ENCODE data around the gene STXBP2. TPM values are rescaled to one million over a fixed set of nuclear protein-coding genes. Genes with fewer than 3 reads are reported as not detected.

The STXBP2 gene
- total and polyA plus RNA-seq, 9 of the 15 experiments (the other 6 are each of a cell fraction or from before 2014, with no cell fraction given) = 2.5 to 163 (median 71.3) TPM

- TF ChIP-seq MIER1 (IDR thresholded peaks at IDR 0.05; ENCODE audit: low read depth) = peak; percentile 89
- TF ChIP-seq ZNF780A (CRISPR knock-in tag; IDR thresholded peaks at IDR 0.05) = no peak
- TF ChIP-seq E2F1 (CRISPR knock-in tag; IDR thresholded peaks at IDR 0.05) = no peak
- no peak for TF ChIP-seq MED1 (CRISPR knock-in tag; IDR thresholded peaks at IDR 0.05; ENCODE audit: borderline replicate concordance)
- TF ChIP-seq SOX6 (IDR thresholded peaks at IDR 0.05) = no peak
- TF ChIP-seq HBP1 (CRISPR knock-in tag; IDR thresholded peaks at IDR 0.05) = no peak
- TF ChIP-seq, protein P1, sequence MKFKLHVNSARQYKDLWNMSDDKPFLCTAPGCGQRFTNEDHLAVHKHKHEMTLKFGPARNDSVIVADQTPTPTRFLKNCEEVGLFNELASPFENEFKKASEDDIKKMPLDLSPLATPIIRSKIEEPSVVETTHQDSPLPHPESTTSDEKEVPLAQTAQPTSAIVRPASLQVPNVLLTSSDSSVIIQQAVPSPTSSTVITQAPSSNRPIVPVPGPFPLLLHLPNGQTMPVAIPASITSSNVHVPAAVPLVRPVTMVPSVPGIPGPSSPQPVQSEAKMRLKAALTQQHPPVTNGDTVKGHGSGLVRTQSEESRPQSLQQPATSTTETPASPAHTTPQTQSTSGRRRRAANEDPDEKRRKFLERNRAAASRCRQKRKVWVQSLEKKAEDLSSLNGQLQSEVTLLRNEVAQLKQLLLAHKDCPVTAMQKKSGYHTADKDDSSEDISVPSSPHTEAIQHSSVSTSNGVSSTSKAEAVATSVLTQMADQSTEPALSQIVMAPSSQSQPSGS (CRISPR knock-in tag; IDR thresholded peaks at IDR 0.05) = peak; percentile 61; the same call in 1 of the 2 replicates
- peak; percentile 86 for TF ChIP-seq EHMT2 (IDR thresholded peaks at IDR 0.05)
- TF ChIP-seq, protein P2, sequence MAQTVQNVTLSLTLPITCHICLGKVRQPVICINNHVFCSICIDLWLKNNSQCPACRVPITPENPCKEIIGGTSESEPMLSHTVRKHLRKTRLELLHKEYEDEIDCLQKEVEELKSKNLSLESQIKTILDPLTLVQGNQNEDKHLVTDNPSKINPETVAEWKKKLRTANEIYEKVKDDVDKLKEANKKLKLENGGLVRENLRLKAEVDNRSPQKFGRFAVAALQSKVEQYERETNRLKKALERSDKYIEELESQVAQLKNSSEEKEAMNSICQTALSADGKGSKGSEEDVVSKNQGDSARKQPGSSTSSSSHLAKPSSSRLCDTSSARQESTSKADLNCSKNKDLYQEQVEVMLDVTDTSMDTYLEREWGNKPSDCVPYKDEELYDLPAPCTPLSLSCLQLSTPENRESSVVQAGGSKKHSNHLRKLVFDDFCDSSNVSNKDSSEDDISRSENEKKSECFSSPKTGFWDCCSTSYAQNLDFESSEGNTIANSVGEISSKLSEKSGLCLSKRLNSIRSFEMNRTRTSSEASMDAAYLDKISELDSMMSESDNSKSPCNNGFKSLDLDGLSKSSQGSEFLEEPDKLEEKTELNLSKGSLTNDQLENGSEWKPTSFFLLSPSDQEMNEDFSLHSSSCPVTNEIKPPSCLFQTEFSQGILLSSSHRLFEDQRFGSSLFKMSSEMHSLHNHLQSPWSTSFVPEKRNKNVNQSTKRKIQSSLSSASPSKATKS (CRISPR knock-in tag; IDR thresholded peaks at IDR 0.05) = no peak
- peak; percentile 71; the same call in 1 of the 2 replicates for TF ChIP-seq PTBP1 (IDR thresholded peaks at IDR 0.05; ENCODE audit: low read depth, low read length)
- TF ChIP-seq, protein P3, sequence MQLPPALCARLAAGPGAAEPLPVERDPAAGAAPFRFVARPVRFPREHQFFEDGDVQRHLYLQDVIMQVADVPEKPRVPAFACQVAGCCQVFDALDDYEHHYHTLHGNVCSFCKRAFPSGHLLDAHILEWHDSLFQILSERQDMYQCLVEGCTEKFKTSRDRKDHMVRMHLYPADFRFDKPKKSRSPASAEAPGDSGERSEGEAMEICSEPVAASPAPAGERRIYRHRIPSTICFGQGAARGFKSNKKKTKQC (CRISPR knock-in tag; IDR thresholded peaks at IDR 0.05) = peak; percentile 75; the same call in 1 of the 2 replicates
- TF ChIP-seq ZNF584 (CRISPR knock-in tag; IDR thresholded peaks at IDR 0.05; ENCODE audit: low read depth) = no peak
- TF ChIP-seq JUND (IDR thresholded peaks at IDR 0.05; ENCODE audit: borderline replicate concordance, low read depth, low read length) = peak; percentile 35; the same call in 1 of the 2 replicates
- TF ChIP-seq JUND (tag; IDR thresholded peaks at IDR 0.05; ENCODE audit: borderline replicate concordance, low read depth, low read length) = peak; percentile 33; the same call in 1 of the 3 replicates
- TF ChIP-seq, protein P4, sequence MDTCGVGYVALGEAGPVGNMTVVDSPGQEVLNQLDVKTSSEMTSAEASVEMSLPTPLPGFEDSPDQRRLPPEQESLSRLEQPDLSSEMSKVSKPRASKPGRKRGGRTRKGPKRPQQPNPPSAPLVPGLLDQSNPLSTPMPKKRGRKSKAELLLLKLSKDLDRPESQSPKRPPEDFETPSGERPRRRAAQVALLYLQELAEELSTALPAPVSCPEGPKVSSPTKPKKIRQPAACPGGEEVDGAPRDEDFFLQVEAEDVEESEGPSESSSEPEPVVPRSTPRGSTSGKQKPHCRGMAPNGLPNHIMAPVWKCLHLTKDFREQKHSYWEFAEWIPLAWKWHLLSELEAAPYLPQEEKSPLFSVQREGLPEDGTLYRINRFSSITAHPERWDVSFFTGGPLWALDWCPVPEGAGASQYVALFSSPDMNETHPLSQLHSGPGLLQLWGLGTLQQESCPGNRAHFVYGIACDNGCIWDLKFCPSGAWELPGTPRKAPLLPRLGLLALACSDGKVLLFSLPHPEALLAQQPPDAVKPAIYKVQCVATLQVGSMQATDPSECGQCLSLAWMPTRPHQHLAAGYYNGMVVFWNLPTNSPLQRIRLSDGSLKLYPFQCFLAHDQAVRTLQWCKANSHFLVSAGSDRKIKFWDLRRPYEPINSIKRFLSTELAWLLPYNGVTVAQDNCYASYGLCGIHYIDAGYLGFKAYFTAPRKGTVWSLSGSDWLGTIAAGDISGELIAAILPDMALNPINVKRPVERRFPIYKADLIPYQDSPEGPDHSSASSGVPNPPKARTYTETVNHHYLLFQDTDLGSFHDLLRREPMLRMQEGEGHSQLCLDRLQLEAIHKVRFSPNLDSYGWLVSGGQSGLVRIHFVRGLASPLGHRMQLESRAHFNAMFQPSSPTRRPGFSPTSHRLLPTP (IDR thresholded peaks at IDR 0.05; ENCODE audit: borderline replicate concordance, extremely low read depth, insufficient read length) = no peak
- TF ChIP-seq RBM34 (IDR thresholded peaks at IDR 0.05; ENCODE audit: borderline replicate concordance, insufficient read depth, low read length) = no peak
- no peak for TF ChIP-seq DPF2 (IDR thresholded peaks at IDR 0.05)
- peak; percentile 89 for TF ChIP-seq CREM (IDR thresholded peaks at IDR 0.05; ENCODE audit: low read depth)
Observed at GRCh38 chr19:7611541-7612279, 25.2 kb upstream of the STXBP2 start (continued).
